Mesenchymal stem cell (in vitro differentiated cells and primary cell): Measurements from ENCODE around the gene USH2A.

Experiments used
- DNase-seq: peaks from one replicate; pipeline ENCODE4 v3.0.0-alpha.2; 2013
- H2AFZ ChIP-seq: one replicate; pipeline ENCODE4 v1.6.1; 2013; ENCODE audit warnings: low read depth, mild to moderate bottlenecking, control low read depth, inconsistent platforms, low read length, moderate library complexity
- H2AK5ac ChIP-seq: 2 replicates; pipeline ENCODE4 v1.6.1; 2013; ENCODE audit warnings: low read length, moderate library complexity, mild to moderate bottlenecking, inconsistent platforms; ENCODE audit not compliant: severe bottlenecking
- H2BK120ac ChIP-seq: one replicate; pipeline ENCODE4 v1.6.1; 2013; ENCODE audit warnings: low read depth, mild to moderate bottlenecking, inconsistent platforms, low read length, moderate library complexity
- H2BK12ac ChIP-seq, 2 experiments: one replicate each; pipeline ENCODE4 v1.6.1; 2013; ENCODE audit warnings: inconsistent platforms in 2 of 2, low read length in 2 of 2, mild to moderate bottlenecking in 2 of 2, moderate library complexity in 2 of 2, control low read depth in 1 of 2
- H2BK15ac ChIP-seq: one replicate; pipeline ENCODE4 v1.6.1; 2013; ENCODE audit warnings: mild to moderate bottlenecking, low read depth, inconsistent platforms; ENCODE audit not compliant: poor library complexity, severe bottlenecking
- H2BK5ac ChIP-seq: 2 replicates; pipeline ENCODE4 v1.6.1; 2013; ENCODE audit warnings: low read depth, mild to moderate bottlenecking, low read length, control low read depth, inconsistent platforms; ENCODE audit not compliant: poor library complexity, severe bottlenecking
- H3K14ac ChIP-seq, 2 experiments: one replicate each; pipeline ENCODE4 v1.6.1; 2013; ENCODE audit warnings: inconsistent platforms in 2 of 2, low read length in 2 of 2, control low read depth in 1 of 2, mild to moderate bottlenecking in 1 of 2, moderate library complexity in 1 of 2
- H3K18ac ChIP-seq, 2 experiments: one replicate each; pipeline ENCODE4 v1.6.1; 2013; ENCODE audit warnings: inconsistent platforms in 2 of 2, low read length in 2 of 2, control low read depth in 1 of 2, low read depth in 1 of 2, mild to moderate bottlenecking in 1 of 2
- H3K23ac ChIP-seq, 2 experiments: one replicate each; pipeline ENCODE4 v1.6.1; 2013; ENCODE audit warnings: inconsistent platforms in 2 of 2, low read length in 2 of 2, mild to moderate bottlenecking in 2 of 2, moderate library complexity in 2 of 2, control low read depth in 1 of 2
- H3K27ac ChIP-seq: 2 replicates; pipeline ENCODE4 v1.5.1; 2013; ENCODE audit warnings: mild to moderate bottlenecking, moderate library complexity, low read length, control low read depth, inconsistent platforms; ENCODE audit not compliant: poor library complexity, severe bottlenecking
- H3K27me3 ChIP-seq, 2 experiments: 2 replicates each; pipeline versions ENCODE4 v1.6.1 to v1.7.0; 2013; ENCODE audit warnings: low read length in 2 of 2, mild to moderate bottlenecking in 2 of 2, moderate library complexity in 2 of 2, control low read depth in 1 of 2, inconsistent platforms in 1 of 2; ENCODE audit not compliant: control insufficient read depth in 1 of 2, insufficient read depth in 1 of 2
- H3K36me3 ChIP-seq, 2 experiments: 2 replicates each; pipeline versions ENCODE4 v1.6.1 to v1.7.0; 2013; ENCODE audit warnings: low read length in 2 of 2, control low read depth in 1 of 2, inconsistent platforms in 1 of 2, low read depth in 1 of 2, mild to moderate bottlenecking in 1 of 2; ENCODE audit not compliant: insufficient read depth in 2 of 2, control insufficient read depth in 1 of 2
- H3K4ac ChIP-seq, 2 experiments: one replicate each; pipeline ENCODE4 v1.6.1; 2013; ENCODE audit warnings: inconsistent platforms in 2 of 2, low read length in 2 of 2, mild to moderate bottlenecking in 2 of 2, moderate library complexity in 2 of 2, control low read depth in 1 of 2, low read depth in 1 of 2
- H3K4me1 ChIP-seq: 2 replicates; pipeline ENCODE4 v1.6.1; 2013; ENCODE audit warnings: low read depth, low read length, control low read depth; ENCODE audit not compliant: control insufficient read depth, insufficient read depth
- H3K4me2 ChIP-seq: 2 replicates; pipeline ENCODE4 v1.6.1; 2013; ENCODE audit warnings: low read length, mild to moderate bottlenecking, inconsistent platforms; ENCODE audit not compliant: poor library complexity, severe bottlenecking
- H3K4me3 ChIP-seq, 2 experiments: 2 replicates each; pipeline versions ENCODE4 v1.5.1 to v1.7.0; 2013; ENCODE audit warnings: low read length in 2 of 2, mild to moderate bottlenecking in 2 of 2, control low read depth in 1 of 2, low read depth in 1 of 2; ENCODE audit not compliant: insufficient read depth in 1 of 2
- H3K79me1 ChIP-seq: replicated peaks from 2 replicates; pipeline ENCODE4 v1.6.1; 2013; ENCODE audit warnings: mild to moderate bottlenecking, control low read depth, low read length, inconsistent platforms; ENCODE audit not compliant: poor library complexity, severe bottlenecking
- H3K9ac ChIP-seq: 2 replicates; pipeline ENCODE4 v1.7.0; 2013; ENCODE audit warnings: mild to moderate bottlenecking, low read length, moderate library complexity
- H3K9me3 ChIP-seq: 2 replicates; pipeline ENCODE4 v1.7.0; 2013; ENCODE audit warnings: mild to moderate bottlenecking, low read length; ENCODE audit not compliant: control insufficient read depth
- H4K8ac ChIP-seq: one replicate; pipeline ENCODE4 v1.6.1; 2013; ENCODE audit warnings: inconsistent platforms, mild to moderate bottlenecking, low read length, moderate library complexity
- H4K91ac ChIP-seq: one replicate; pipeline ENCODE4 v1.6.1; 2013; ENCODE audit warnings: mild to moderate bottlenecking, low read length, inconsistent platforms
- WGBS: methylation state at CpG from one replicate; pipeline ENCODE4 v1.1.7; 2013; ENCODE audit warnings: mixed read lengths; 5-methylcytosine and 5-hydroxymethylcytosine counted together

The USH2A gene

GRCh38 chr1:216366979-216367378, 56.3 kb downstream of the USH2A start:
- no peak overlapping the region for H2BK12ac ChIP-seq
- no peak overlapping the region for H2BK5ac ChIP-seq
- H2AFZ ChIP-seq: no peak overlapping the region
- no peak overlapping the region for H3K23ac ChIP-seq
- no peak for DNase-seq
- H3K4me2 ChIP-seq: no peak overlapping the region
- H4K8ac ChIP-seq: no peak overlapping the region
- H2BK15ac ChIP-seq: no peak overlapping the region
- no peaks in the 10 kb centered on the region for H3K4me1 ChIP-seq
- H3K4me3 ChIP-seq: no peak overlapping the region
- H4K91ac ChIP-seq: no peak overlapping the region
- H3K4ac ChIP-seq: no peak overlapping the region
- no peak overlapping the region for H3K9ac ChIP-seq
- H3K79me1 ChIP-seq: no peaks in the 10 kb centered on the region
- H3K36me3 ChIP-seq: no peaks in the 10 kb centered on the region
- H3K27me3 ChIP-seq: no peaks in the 10 kb centered on the region
- H2AK5ac ChIP-seq: no peak overlapping the region
- no peaks in the 10 kb centered on the region for H3K9me3 ChIP-seq
- no peak overlapping the region for H3K14ac ChIP-seq
- no peak overlapping the region for H2BK120ac ChIP-seq
- no peak overlapping the region for H3K18ac ChIP-seq
- no peak overlapping the region for H3K27ac ChIP-seq

DNA sequence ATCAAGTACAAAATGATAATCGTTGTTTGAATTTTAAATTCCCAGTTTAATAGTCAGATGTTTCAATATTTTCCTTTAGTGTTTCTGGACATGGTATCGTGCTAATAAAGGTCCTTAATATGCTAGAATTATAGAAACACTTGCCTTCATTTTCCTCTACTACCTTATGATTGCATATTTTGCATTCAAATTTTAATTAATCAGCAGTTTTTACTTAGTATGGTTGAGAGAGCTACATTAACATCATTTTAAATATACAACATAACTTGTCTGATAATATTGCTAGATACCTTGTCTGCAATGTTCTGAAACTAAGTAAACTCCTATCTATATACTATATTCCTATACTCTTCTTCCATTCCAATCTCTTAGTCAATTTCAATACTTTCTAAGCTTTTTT, 66.3 kb downstream of the USH2A start:
- Histone ChIP-seq H3K9me3 (no peaks in the 10 kb centered on the region), H3K4me2 (no peak overlapping the region), H2BK120ac (no peak overlapping the region), H2BK12ac (no peak overlapping the region), H3K4me1 (no peaks in the 10 kb centered on the region), H3K9ac (no peak overlapping the region), H2BK15ac (no peak overlapping the region), H2AFZ (no peak overlapping the region), H4K8ac (no peak overlapping the region), H3K23ac (no peak overlapping the region), H3K18ac (no peak overlapping the region), H3K79me1 (no peaks in the 10 kb centered on the region), H3K14ac (no peak overlapping the region), H3K4ac (no peak overlapping the region), H2BK5ac (no peak overlapping the region), H3K27ac (no peak overlapping the region), H2AK5ac (no peak overlapping the region), H3K4me3 (no peak overlapping the region), H4K91ac (no peak overlapping the region), H3K36me3 (no peaks in the 10 kb centered on the region), H3K27me3 (no peaks in the 10 kb centered on the region)
- no CpG with 5 or more reads among the region's 2 CpGs for WGBS
- no peak for DNase-seq

GRCh38 chr1:216350186-216350585, 73.1 kb downstream of the USH2A start:
- no peak for DNase-seq
- no peak overlapping the region for H3K4me2 ChIP-seq
- 53% methylated on average over 1 of the region's 1 CpG for WGBS
- no peak overlapping the region for H3K4ac ChIP-seq
- H2BK5ac ChIP-seq: no peak overlapping the region
- no peak overlapping the region for H2AFZ ChIP-seq
- H3K36me3 ChIP-seq: no peaks in the 10 kb centered on the region
- no peak overlapping the region for H3K9ac ChIP-seq
- no peak overlapping the region for H4K8ac ChIP-seq
- no peak overlapping the region for H3K4me3 ChIP-seq
- no peak overlapping the region for H3K14ac ChIP-seq
- no peaks in the 10 kb centered on the region for H3K27me3 ChIP-seq
- no peak overlapping the region for H2AK5ac ChIP-seq
- no peak overlapping the region for H2BK12ac ChIP-seq
- peaks cover 11% of the 10 kb centered on the region for H3K9me3 ChIP-seq
- H3K18ac ChIP-seq: no peak overlapping the region
- H2BK120ac ChIP-seq: no peak overlapping the region
- H3K23ac ChIP-seq: no peak overlapping the region
- H3K79me1 ChIP-seq: no peaks in the 10 kb centered on the region
- H4K91ac ChIP-seq: no peak overlapping the region
- no peak overlapping the region for H3K27ac ChIP-seq
- H2BK15ac ChIP-seq: no peak overlapping the region
- no peaks in the 10 kb centered on the region for H3K4me1 ChIP-seq

- Histone ChIP-seq H2BK120ac (no peak overlapping the region), H3K18ac (no peak overlapping the region), H4K8ac (no peak overlapping the region), H3K27me3 (no peaks in the 10 kb centered on the region), H3K4me3 (no peak overlapping the region), H3K9me3 (peaks cover 11% of the 10 kb centered on the region), H3K79me1 (no peaks in the 10 kb centered on the region), H2BK15ac (no peak overlapping the region), H4K91ac (no peak overlapping the region), H3K4me1 (no peaks in the 10 kb centered on the region), H3K4me2 (no peak overlapping the region), H2BK12ac (no peak overlapping the region), H3K4ac (no peak overlapping the region), H2AK5ac (no peak overlapping the region), H2AFZ (no peak overlapping the region), H3K36me3 (no peaks in the 10 kb centered on the region), H3K23ac (no peak overlapping the region), H3K9ac (no peak overlapping the region), H2BK5ac (no peak overlapping the region), H3K14ac (no peak overlapping the region), H3K27ac (no peak overlapping the region)
- 95% methylated on average over 3 of the region's 3 CpGs for WGBS
- no peak for DNase-seq
Measured at GRCh38 chr1:216346526-216346925, 76.7 kb downstream of the USH2A start.
